Fibroblast of villous mesenchyme (primary cell): Measurements from ENCODE around the gene CHAD. TPM values are rescaled to one million over a fixed set of nuclear protein-coding genes. Genes with fewer than 3 reads are reported as not detected.

Experiments
- DNase-seq: peaks from one replicate; pipeline ENCODE4 v3.0.0-alpha.2; 2010; ENCODE audit warnings: low read depth
- H3K4me3 ChIP-seq: 2 replicates; pipeline ENCODE4 v1.5.1; 2011; ENCODE audit warnings: low read depth, mild to moderate bottlenecking, low read length
- CTCF ChIP-seq: IDR thresholded peaks from 2 replicates; pipeline ENCODE4 v1.5.1; 2012; ENCODE audit warnings: low read depth, mild to moderate bottlenecking, low read length; ENCODE audit not compliant: insufficient read depth
- total RNA-seq: library from RNA; depleted of rRNA; stranded (reverse); fragments of >200 nt; gene quantifications from 2 replicates; pipeline ENCODE4 v1.2.3, GENCODE V29; 2012

The CHAD gene
- total RNA-seq, 1 donor: not detected

- TF ChIP-seq CTCF: no peak
- no peak overlapping the region for H3K4me3 ChIP-seq
- no peak for DNase-seq
Measured at GRCh38 chr17:50440172-50440837, 28.4 kb downstream of the CHAD start.

- DNase-seq: no peak
- no peak for TF ChIP-seq CTCF
- no peak overlapping the region for H3K4me3 ChIP-seq
Measured at GRCh38 chr17:50439008-50439407, 29.7 kb downstream of the CHAD start.

GRCh38 chr17:50437409-50437808 lies 31.3 kb downstream of the CHAD start:
- TF ChIP-seq CTCF: no peak
- no peak overlapping the region for H3K4me3 ChIP-seq
- no peak for DNase-seq

- no peak overlapping the region for H3K4me3 ChIP-seq
- TF ChIP-seq CTCF: no peak
- no peak for DNase-seq
Measured at GRCh38 chr17:50432125-50432762, 36.4 kb downstream of the CHAD start.

- TF ChIP-seq CTCF: no peak
- DNase-seq: peak; percentile 60
- no peak overlapping the region for H3K4me3 ChIP-seq
Measured at GRCh38 chr17:50430821-50431618, 37.7 kb downstream of the CHAD start.

- no peak overlapping the region for H3K4me3 ChIP-seq
- TF ChIP-seq CTCF: no peak
- DNase-seq: no peak
Measured at GRCh38 chr17:50429793-50430192, 38.9 kb downstream of the CHAD start.
